ENCODE measurements around the gene TCTA.
"Not testable (repeated sequence)": the region's sequence is repeated elsewhere in the genome, so short reads cannot be mapped to it uniquely, and the experiment has no call there.

The TCTA gene

GRCh38 chr3:49411968-49412631 lies at the start of gene TCTA, which contains the start of gene RHOA:
TSS of gene TCTA (plus strand) at chr3:49412423. CDS start at chr3:49412427, 4 bp downstream.
TSS of gene RHOA (minus strand) at chr3:49411976. CDS start at chr3:49375589, 36,387 bp downstream.
- peak; percentile 98 for DNase-seq (ENCODE audit: low spot score)

- DNase-seq (ENCODE audit: low spot score): no peak
These were observed 49.7 kb upstream of the TCTA start for GRCh38 chr3:49362561-49362960.

GRCh38 chr3:49370585-49371290 lies 41.5 kb upstream of the TCTA start:
- DNase-seq (ENCODE audit: low spot score): no peak

DNA sequence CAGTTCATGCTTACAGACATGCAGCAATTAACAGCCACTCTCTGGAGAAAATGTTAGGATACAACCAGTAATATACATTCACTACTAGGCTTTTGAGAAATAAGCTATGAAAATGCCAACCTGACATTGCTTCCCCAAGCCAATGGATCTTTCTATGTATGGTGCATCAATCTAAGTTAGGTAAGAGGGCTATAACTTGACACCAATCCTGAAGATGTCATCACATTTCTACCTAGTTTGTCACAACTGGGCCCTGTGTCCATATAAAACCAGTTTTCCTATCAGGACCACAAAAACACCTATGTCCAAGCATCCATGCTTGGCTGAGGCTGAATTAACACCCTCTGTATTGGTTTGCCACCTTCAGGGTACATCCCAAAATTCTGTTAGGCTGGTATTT lies 40.3 kb upstream of the TCTA start:
- no peak for DNase-seq (ENCODE audit: low spot score)

- no peak for DNase-seq (ENCODE audit: low spot score)
These were observed 34.7 kb upstream of the TCTA start for GRCh38 chr3:49377483-49377882.

- DNase-seq (ENCODE audit: low spot score): no peak
These were observed 33.9 kb upstream of the TCTA start for GRCh38 chr3:49378249-49378895.

- no peak for DNase-seq (ENCODE audit: low spot score)
These were observed 28.8 kb upstream of the TCTA start for GRCh38 chr3:49383387-49383786.

DNA sequence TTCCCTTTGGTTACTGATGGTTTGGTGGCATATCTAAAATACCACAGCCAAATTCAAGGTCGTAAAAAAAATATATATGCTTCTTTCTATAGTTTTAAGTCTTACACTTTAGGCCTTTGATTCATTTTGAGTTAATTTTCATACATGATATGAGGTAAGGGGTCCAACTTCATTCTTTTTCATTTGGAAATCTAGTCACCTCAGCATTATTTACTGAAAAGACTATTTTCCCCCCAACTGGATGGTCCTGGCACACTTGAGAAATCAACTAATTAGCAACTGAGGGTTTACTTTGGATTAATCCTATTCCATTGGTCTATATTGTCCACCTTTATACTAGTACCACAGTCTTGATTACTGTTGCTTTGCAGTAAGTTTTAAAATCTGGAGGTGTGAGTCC lies 26.6 kb upstream of the TCTA start:
- no peak for DNase-seq (ENCODE audit: low spot score)

DNA sequence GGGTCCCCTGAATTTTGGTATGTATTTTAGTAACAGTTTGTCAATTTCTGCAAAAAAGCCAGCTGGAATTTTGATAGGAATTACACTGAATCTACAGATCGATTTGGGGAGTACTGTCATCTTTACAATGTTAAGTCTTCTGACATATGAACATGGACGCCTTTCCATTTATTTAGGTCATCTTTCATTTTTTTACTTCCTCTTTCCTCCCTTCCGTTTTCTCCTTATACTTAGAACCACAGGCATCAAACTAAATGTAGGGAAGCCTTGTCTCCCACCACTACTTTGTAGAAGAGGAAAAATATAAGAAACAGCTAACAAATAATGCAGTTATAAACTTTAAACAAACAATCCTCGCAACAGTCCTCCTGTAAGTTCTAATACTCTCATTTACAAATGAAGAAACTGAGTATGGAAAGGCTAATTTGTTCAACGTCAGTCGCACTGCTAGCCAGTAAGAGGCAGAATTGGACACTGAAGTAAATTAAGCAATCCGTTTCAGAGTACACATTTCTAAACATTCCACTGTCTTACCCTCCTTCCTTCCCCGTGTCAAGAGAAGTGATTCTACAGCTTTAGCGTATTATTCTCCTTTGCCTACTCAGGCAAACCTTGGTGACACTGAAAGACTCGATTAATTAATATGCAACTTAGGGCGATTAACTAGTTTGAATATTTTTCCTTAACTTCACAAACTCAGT lies 26.0 kb upstream of the TCTA start:
- no peak for DNase-seq (ENCODE audit: low spot score)

DNA sequence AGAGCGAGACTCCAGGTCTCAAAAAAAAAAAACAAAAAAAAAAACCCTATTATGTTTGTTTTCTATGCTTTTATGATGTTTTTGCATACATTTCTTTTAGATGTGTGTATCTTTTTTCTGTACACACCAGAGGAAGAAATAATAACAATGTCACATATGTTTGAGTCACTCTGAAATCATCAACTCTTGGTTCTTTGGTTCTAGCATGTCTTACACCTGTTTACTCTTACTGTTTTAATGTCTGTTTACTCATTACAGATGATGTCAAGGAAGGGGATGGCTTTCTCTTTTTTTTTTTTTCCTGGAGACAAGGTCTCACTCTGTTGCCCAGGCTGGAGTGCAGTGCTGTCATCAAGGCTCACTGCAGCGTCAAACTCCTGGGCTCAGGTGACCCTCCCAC lies 24.5 kb upstream of the TCTA start:
- no peak for DNase-seq (ENCODE audit: low spot score)

DNA sequence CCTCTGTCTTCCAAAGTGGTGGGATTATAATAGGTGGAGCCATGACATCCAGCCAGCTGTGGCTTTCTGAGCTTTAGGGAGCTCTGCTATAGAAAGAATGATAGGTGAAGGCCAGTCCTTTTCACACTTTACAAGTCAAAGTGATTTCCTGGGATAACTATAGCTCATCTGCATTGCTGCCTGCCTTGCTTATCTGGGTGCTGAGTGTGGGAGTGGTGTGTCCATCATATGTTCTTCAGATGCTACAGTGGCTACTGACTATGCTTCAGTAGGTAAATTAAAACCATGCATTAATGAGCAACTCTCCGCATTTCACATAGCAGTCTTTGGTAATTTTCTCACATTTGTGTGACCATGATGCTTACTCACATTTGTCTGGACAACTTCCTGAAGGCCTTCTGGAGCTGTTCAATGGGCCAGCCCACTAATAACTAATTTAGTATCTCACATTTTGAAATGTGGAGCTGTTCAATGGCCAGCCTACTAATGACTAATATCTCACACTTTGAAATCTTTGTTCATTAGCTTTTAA lies 23.9 kb upstream of the TCTA start:
- no peak for DNase-seq (ENCODE audit: low spot score)

GRCh38 chr3:49389297-49389696 lies 22.9 kb upstream of the TCTA start:
- DNase-seq (ENCODE audit: low spot score): no peak

DNA sequence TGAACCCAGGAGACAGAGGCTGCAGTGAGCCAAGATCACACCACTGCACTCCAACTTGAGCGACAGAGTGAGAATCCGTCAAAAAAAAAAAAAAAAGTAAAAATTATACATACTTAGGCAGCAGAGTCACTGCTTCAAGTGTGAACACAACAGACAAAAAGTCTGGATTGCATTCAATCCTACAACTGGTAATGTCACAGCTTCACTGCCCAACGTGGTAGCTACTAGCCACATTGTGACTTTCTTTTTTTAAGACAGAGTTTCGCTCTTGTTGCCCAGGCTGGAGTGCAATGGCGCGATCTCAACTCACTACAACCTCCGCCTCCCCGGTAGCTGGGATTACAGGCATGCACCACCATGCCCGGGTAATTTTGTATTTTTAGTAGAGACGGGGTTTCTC lies 20.9 kb upstream of the TCTA start:
- not testable (repeated sequence) for DNase-seq (ENCODE audit: low spot score)

- DNase-seq (ENCODE audit: low spot score): no peak
These were observed 14.8 kb upstream of the TCTA start for GRCh38 chr3:49397470-49397869.

DNA sequence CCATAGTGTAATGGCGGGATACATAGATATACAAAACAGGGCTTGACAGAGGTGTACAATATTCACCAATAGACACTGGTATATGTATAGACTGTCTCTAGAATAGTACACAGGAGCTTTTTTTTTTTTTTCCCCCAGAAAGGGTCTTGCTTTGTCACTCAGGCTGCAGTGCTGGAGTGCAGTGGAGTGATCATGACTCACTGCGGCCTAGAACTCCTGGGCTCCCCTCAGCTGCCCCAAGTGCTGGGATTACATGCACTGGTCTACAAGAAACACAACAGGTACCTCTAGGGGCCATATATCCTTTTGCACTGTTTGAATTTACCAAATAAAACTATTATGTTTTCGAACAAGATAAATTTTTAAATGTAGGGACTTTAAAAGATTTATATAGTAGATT lies 12.8 kb upstream of the TCTA start:
- DNase-seq (ENCODE audit: low spot score): no peak

GRCh38 chr3:49401766-49402165 lies 10.5 kb upstream of the TCTA start:
- DNase-seq (ENCODE audit: low spot score): no peak

GRCh38 chr3:49403891-49404290 lies 8.3 kb upstream of the TCTA start:
- DNase-seq (ENCODE audit: low spot score): no peak

DNA sequence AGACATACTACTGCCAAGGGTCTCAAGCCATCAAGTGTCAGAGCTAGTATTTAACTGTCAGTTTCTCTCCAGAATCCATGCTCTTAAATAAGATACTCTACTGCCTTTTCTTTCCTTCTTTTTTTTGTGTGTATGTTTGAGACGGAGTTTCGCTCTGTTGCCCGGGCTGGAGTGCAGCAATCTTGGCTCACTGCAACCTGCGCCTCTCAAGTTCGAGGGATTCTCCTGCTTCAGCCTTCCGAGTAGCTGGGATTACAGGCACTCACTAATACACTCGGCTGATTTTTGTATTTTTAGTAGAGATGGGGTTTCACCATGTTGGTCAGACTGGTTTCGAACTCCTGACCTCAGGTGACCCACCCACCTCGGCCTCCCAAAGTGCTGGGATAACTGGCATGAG lies 6.7 kb upstream of the TCTA start:
- DNase-seq (ENCODE audit: low spot score): not testable (repeated sequence)

DNA sequence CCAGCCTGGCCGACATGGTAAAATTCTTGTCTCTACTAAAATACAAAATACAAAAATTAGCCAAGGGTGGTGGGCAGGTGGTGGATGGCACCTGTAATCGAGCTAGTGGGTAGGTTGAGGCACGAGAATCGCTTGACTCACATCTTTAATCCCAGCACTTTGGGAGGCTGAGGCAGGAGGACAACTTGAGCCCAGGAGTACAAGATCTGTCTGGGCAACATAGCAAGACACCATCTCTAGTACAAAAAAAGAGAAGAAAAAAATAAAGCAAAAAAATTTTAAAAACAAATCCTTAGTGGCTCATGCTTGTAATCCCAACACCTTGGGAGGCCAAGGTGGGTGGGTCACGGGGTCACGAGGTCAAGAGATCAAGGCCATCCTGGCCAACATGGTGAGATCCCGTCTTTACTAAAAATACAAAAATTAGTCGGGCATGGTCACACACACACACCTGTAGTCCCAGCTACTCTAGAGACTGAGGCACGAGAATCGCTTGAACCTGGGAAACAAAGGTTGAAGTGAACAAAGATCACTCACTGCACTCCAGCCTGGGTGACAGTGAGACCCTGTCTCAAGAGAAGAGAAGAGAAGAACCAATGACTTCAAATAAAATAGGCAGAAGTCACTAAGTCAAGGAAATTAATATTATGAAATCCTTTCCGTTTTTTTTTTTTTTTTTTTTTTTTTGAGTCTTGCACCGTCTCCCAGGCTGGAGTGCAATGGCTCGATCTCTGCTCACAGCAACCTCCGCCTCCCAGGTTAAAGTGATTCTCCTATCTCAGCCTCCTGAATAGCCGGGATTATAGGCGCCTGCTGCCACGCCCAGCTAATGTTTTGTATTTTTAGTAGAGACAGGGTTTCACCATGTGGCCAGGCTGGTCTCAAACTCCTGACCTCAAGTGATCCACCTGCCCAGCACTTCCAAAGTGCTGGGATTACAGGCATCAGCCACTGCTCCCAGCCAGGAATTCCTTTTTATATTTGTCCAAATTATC lies 5.4 kb upstream of the TCTA start:
- DNase-seq (ENCODE audit: low spot score): no peak

GRCh38 chr3:49410066-49410845 lies 2.0 kb upstream of the TCTA start:
- no peak for DNase-seq (ENCODE audit: low spot score)
